ENCODE results near the gene FNTB.

DNA sequence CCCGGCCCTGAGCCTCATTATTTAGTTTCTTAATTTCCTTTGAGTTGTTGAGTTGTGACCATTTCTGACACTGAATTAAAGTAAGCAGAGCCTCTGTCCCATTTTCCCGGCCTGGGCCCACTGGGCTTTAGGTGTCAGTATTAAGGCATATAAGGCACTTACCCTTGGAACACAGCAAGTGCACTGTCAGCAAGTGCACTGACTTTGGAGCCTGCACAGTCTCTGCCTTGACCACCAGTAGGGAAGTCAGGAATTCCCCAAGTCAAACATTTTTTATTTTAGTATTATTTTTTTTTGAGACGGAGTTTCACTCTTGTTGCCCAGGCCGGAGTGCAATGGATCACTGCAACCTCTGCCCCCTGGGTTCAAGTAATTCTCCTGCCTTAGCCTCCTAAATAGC lies 59.0 kb downstream of the FNTB start:
- TF ChIP-seq CTCF (IDR thresholded peaks at IDR 0.05) (no peak), POLR2AphosphoS5 (IDR thresholded peaks at IDR 0.05; ENCODE audit: insufficient read depth in 1 of 2, low read depth in 1 of 2) (no peak), POLR2A (IDR thresholded peaks at IDR 0.05) (no peak)
